ENCODE results near the gene HDAC2. TPM values are rescaled to one million over a fixed set of nuclear protein-coding genes. Genes with fewer than 3 reads are reported as not detected.

Gene HDAC2
- total and polyA plus RNA-seq, 2 of the 13 experiments (the other 11 are each of a cell fraction or from before 2014, with no cell fraction given), result 99.6 to 114 TPM

DNA sequence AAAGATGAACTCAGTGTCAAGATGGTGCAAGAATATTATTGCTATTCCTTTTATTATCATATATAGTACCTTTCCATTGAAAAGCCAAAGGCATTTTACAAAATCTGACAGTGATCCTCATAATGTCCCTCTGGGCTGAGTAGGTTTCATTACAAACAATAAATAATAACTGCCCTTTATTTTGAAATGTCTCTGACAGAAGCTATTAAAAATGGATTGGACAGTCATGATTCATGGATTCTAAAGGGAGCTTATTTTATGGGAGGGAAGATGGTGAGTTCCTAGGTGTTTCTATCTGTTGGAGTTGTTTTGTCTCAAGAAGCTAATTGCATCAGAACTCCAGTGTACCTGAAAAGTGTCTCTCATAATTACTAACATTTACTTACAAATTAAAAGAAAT, 30.4 kb upstream of the HDAC2 start (continued):
- no peak for TF ChIP-seq ATF6 (CRISPR knock-in tag; conservative IDR thresholded peaks at IDR 0.05)
- TF ChIP-seq FOXM1 (CRISPR knock-in tag; IDR thresholded peaks at IDR 0.05), result no peak
- TF ChIP-seq KMT2A (CRISPR knock-in tag; IDR thresholded peaks at IDR 0.05), result no peak
- TF ChIP-seq HNRNPK (IDR thresholded peaks at IDR 0.05; ENCODE audit: low read depth, low read length, poor library complexity, severe bottlenecking), result no peak
- TF ChIP-seq AGO1 (IDR thresholded peaks at IDR 0.05; ENCODE audit: low read depth, low read length, poor library complexity, severe bottlenecking), result no peak

DNA sequence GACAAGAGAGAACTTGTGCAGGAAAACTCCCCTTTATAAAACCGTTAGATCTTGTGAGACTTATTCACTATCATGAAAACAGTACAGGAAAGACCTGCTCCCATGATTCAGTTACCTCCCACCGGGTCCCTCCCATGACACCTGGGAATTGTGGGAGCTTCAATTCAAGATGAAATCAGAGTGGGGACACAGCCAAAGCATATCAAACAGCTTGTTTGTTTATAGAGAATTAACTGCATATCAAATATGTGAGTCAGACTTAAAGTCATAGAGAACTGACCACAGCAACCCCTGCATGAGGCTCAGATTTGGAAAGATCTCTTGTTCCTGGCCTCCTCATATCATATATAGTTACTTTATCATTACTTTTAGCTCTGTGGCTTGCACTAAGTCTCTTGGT, 29.1 kb upstream of the HDAC2 start:
- ChIA-PET POLR2A (no interaction called here), CTCF (ENCODE audit: low intra/inter-chr PET ratio, low total read pairs) (no interaction called here)
- in situ Hi-C loops (cut with HindIII; ENCODE audit: extremely low pct_ligation_motif_present, low pct_unique_long_range_greater_than_20kb), result no loop called here
- intact Hi-C loops (cut with micrococcal nuclease; ENCODE audit: unreplicated experiment), result no loop called here
- peaks cover 11% of the 10 kb centered on the region for H3K4me1 ChIP-seq (ENCODE audit: insufficient read depth, low read length)
- 30% methylated on average over 2 of the region's 2 CpGs for WGBS (ENCODE audit: low lambda C conversion rate)
- no peak for FAIRE-seq
- TF ChIP-seq SALL1 (CRISPR knock-in tag; IDR thresholded peaks at IDR 0.05), result no peak
- no peak for TF ChIP-seq SNAPC2 (CRISPR knock-in tag; IDR thresholded peaks at IDR 0.05)
- no peak for TF ChIP-seq HOXD1 (CRISPR knock-in tag; IDR thresholded peaks at IDR 0.05)
- no peak for TF ChIP-seq HMGA1 (CRISPR knock-in tag; conservative IDR thresholded peaks at IDR 0.05)
- TF ChIP-seq EHMT2 (IDR thresholded peaks at IDR 0.05; ENCODE audit: borderline replicate concordance, low read depth, low read length), result no peak
- TF ChIP-seq MXI1 (IDR thresholded peaks at IDR 0.05; ENCODE audit: borderline replicate concordance, low read depth, low read length), result no peak
- TF ChIP-seq ZNF556 (CRISPR knock-in tag; IDR thresholded peaks at IDR 0.05; ENCODE audit: borderline replicate concordance), result no peak
- ATAC-seq, result no peak
- no TSS peak for BruUV-seq (replicated peaks)
- no peak overlapping the region for H3K4me2 ChIP-seq (ENCODE audit: low read depth, low read length)
- no peak overlapping the region for H3K9ac ChIP-seq (ENCODE audit: insufficient read depth, low read depth, low read length)
- no peaks in the 10 kb centered on the region for H3K36me3 ChIP-seq (replicated peaks in 1 of 2; ENCODE audit: control insufficient read depth in 1 of 2, insufficient read depth in 2 of 2, low read length in 2 of 2)
- H4K20me1 ChIP-seq (ENCODE audit: insufficient read depth, low read length), result no peaks in the 10 kb centered on the region
- H3K27ac ChIP-seq (ENCODE audit: extremely low read length, insufficient read depth, low read length), result no peak overlapping the region
- no peak overlapping the region for H3K4me3 ChIP-seq (replicated peaks in 1 of 3; ENCODE audit: insufficient read depth in 1 of 3, low read depth in 2 of 3, low read length in 3 of 3)
- no peaks in the 10 kb centered on the region for H3K9me3 ChIP-seq (ENCODE audit: low read length)
- no peak for DNase-seq (ENCODE audit: low spot score)
- no peak overlapping the region for H2AFZ ChIP-seq (ENCODE audit: low read length)
- no peaks in the 10 kb centered on the region for H3K27me3 ChIP-seq (ENCODE audit: control insufficient read depth in 1 of 2, insufficient read depth in 2 of 2, low read length in 2 of 2)
- no peaks in the 10 kb centered on the region for H3K79me2 ChIP-seq (ENCODE audit: insufficient read depth, low read length)
